ENCODE measurements around the gene SUCO. TPM values are rescaled to one million over a fixed set of nuclear protein-coding genes. Genes with fewer than 3 reads are reported as not detected.
A peak's percentile ranks its signal among the peaks of the same experiment; 100 is the strongest.

Gene SUCO
- total and polyA plus RNA-seq, 2 of the 4 experiments (the other 2 are of a cell fraction), result 11.4 to 21.5 TPM

- peak; percentile 51 for ATAC-seq (ENCODE audit: low read depth)
- dilution Hi-C loops (cut with HindIII; ENCODE audit: low sequenced_read_pairs, unreplicated experiment) (no loop called here), in situ Hi-C loops (cut with MboI; ENCODE audit: low sequenced_read_pairs) (no loop called here), intact Hi-C loops (cut with micrococcal nuclease) (no loop called here)
- no peaks in the 10 kb centered on the region for H3K9me1 ChIP-seq (ENCODE audit: insufficient read depth, low read length)
- no peak for TF ChIP-seq FOS (IDR thresholded peaks at IDR 0.05; ENCODE audit: low read depth, low read length)
- TF ChIP-seq BHLHE40 (IDR thresholded peaks at IDR 0.05; ENCODE audit: low read depth, low read length), result peak; percentile 21; the same call in 1 of the 2 replicates
- no peak overlapping the region; the same call in 1 of the 2 replicates for H3K27ac ChIP-seq (ENCODE audit: insufficient read depth, low read length)
- H2AK9ac ChIP-seq (replicated peaks; ENCODE audit: low read depth, low read length, poor library complexity), result no peak overlapping the region
- no peaks in the 10 kb centered on the region for H4K20me1 ChIP-seq (ENCODE audit: insufficient read depth, low read length)
- peak overlapping the region; percentile 37; the same call in 1 of the 2 replicates for H3K4ac ChIP-seq (ENCODE audit: low read depth, low read length)
- peak overlapping the region; percentile 85; the same call in 1 of the 2 replicates for H4K5ac ChIP-seq (ENCODE audit: low read depth, low read length)
- H3K79me1 ChIP-seq (ENCODE audit: low read depth in 1 of 2, low read length in 2 of 2), result no peaks in the 10 kb centered on the region
- H2BK20ac ChIP-seq (ENCODE audit: low read depth, low read length), result peak overlapping the region; percentile 5; the same call in 1 of the 2 replicates
- BruUV-seq (replicated peaks), result no TSS peak
- H3K9ac ChIP-seq (ENCODE audit: low read depth, low read length), result no peak overlapping the region
- no peak overlapping the region for H3K4me2 ChIP-seq (ENCODE audit: low read depth, low read length)
- peaks cover 13% of the 10 kb centered on the region for H3K4me1 ChIP-seq (ENCODE audit: control insufficient read depth, insufficient read depth, low read length)
- no peak overlapping the region for H2AK5ac ChIP-seq (ENCODE audit: low read depth, low read length)
- H2BK5ac ChIP-seq (ENCODE audit: low read depth, low read length, poor library complexity, severe bottlenecking), result peak overlapping the region; percentile 81
- 0 out of 2 replicates have a peak overlapping the region, but pooled peaks have one; percentile 28 for H3K23ac ChIP-seq (ENCODE audit: low read depth, low read length)
- H2BK15ac ChIP-seq (ENCODE audit: low read depth, low read length), result peak overlapping the region; percentile 87; the same call in 1 of the 3 replicates
- no peaks in the 10 kb centered on the region for H3K36me3 ChIP-seq (ENCODE audit: control insufficient read depth, insufficient read depth, low read length)
- peak; percentile 62 for DNase-seq
- WGBS, 2 experiments (ENCODE audit: extremely low coverage in 2 of 2, insufficient read length in 1 of 2), result no CpG with 5 or more reads among the region's 3 CpGs
- H3K56ac ChIP-seq (ENCODE audit: extremely low read depth, insufficient read depth, low read length), result no peak overlapping the region
- H4K8ac ChIP-seq (ENCODE audit: low read depth in 2 of 2, low read length in 2 of 2), result peak overlapping the region; percentile 53 to 99; a peak in 2 of 4 replicates
- peaks cover 6% of the 10 kb centered on the region for H3K9me3 ChIP-seq (ENCODE audit: control insufficient read depth, insufficient read depth, low read length)
- ChIA-PET CTCF (no interaction called here), POLR2A (ENCODE audit: unreplicated experiment) (interaction anchor here (0.6 kb wide), 1 partner anchor 12 kb away, joined by 4 read pairs; no protein-coding TSS in a partner anchor)
- H3K18ac ChIP-seq (ENCODE audit: low read depth, low read length), result peak overlapping the region; percentile 18; the same call in 1 of the 2 replicates
- H2BK120ac ChIP-seq (ENCODE audit: low read depth, low read length), result peak overlapping the region; percentile 87; the same call in 1 of the 2 replicates
- no peak overlapping the region for H3K4me3 ChIP-seq (ENCODE audit: insufficient read depth, low read depth, low read length)
- peak overlapping the region; percentile 69 for H2AFZ ChIP-seq (replicated peaks; ENCODE audit: low read length, poor library complexity)
- H4K91ac ChIP-seq (ENCODE audit: insufficient read depth, low read depth, low read length), result no peak overlapping the region; the same call in 1 of the 2 replicates
- H3K27me3 ChIP-seq (ENCODE audit: control insufficient read depth, insufficient read depth, low read length), result no peaks in the 10 kb centered on the region
- no peak overlapping the region for H3K14ac ChIP-seq (replicated peaks; ENCODE audit: low read depth, low read length)
Observed at GRCh38 chr1:172630868-172631267, 97.9 kb downstream of the SUCO start.

Measured in IMR-90 (cell line).